ENCODE results near the gene ANGEL1. TPM values are rescaled to one million over a fixed set of nuclear protein-coding genes. Genes with fewer than 3 reads are reported as not detected.

Gene ANGEL1
- total and polyA plus RNA-seq, 2 donors (not counting 1 experiment from before 2014, with no cell fraction given): 6.6 to 8.4 TPM

DNA sequence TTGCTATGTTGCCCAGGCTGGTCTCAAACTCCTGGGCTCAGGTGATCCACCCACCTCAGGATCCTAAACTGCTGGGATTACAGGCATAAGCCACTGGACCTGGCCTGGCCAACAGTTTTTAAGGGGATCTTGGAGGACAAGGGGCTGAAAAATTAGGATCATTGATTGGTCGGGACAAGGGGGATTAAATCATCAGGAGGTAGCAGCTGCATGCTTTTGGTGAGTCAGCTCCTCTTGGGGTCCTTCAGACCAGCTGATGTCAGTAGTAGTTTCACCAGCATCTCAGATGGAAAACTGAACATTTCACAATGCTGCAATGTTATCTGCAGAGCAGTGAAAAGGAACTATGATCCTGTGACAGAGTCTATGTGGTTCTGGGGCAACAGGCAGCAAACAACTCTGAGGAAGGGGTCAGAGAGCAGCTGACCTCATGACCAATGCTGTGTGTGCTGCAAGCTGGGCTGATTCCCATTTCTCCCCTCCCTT, 19.9 kb upstream of the ANGEL1 start:
- no peak overlapping the region for H3K27ac ChIP-seq (ENCODE audit: insufficient read depth, low read length)
- no peaks in the 10 kb centered on the region for H3K4me1 ChIP-seq (ENCODE audit: control insufficient read depth, extremely low read depth, insufficient read depth, low read length)
- H3K9me3 ChIP-seq (ENCODE audit: control insufficient read depth, insufficient read depth, low read depth, low read length): no peaks in the 10 kb centered on the region
- no peak overlapping the region for H2AFZ ChIP-seq (ENCODE audit: low read length)
- no peaks in the 10 kb centered on the region for H4K20me1 ChIP-seq (ENCODE audit: control insufficient read depth, extremely low read depth, insufficient read depth, low read length)
- TF ChIP-seq CTCF (conservative IDR thresholded peaks at IDR 0.05 in 1 of 2, IDR thresholded peaks at IDR 0.05 in 1 of 2; ENCODE audit: low read depth in 1 of 2, low read length in 2 of 2): no peak
- TF ChIP-seq EZH2 (IDR thresholded peaks at IDR 0.05; ENCODE audit: low read length, missing control alignments): no peak
- H3K9ac ChIP-seq (ENCODE audit: insufficient read depth, low read length): no peak overlapping the region
- no peak overlapping the region for H3K4me2 ChIP-seq (ENCODE audit: extremely low read depth, insufficient read depth, low read length)
- no peaks in the 10 kb centered on the region for H3K36me3 ChIP-seq (ENCODE audit: control insufficient read depth, insufficient read depth, low read length)
- no peaks in the 10 kb centered on the region for H3K79me2 ChIP-seq (ENCODE audit: control insufficient read depth, insufficient read depth, low read length)
- no peak for DNase-seq (ENCODE audit: low read depth in 2 of 2)
- peaks cover 6% of the 10 kb centered on the region for H3K27me3 ChIP-seq (ENCODE audit: control insufficient read depth, insufficient read depth, low read length)
- H3K4me3 ChIP-seq (replicated peaks in 1 of 4; ENCODE audit: control extremely low read depth in 1 of 4, insufficient read depth in 1 of 4, low read depth in 3 of 4, low read length in 4 of 4): no peak overlapping the region

DNA sequence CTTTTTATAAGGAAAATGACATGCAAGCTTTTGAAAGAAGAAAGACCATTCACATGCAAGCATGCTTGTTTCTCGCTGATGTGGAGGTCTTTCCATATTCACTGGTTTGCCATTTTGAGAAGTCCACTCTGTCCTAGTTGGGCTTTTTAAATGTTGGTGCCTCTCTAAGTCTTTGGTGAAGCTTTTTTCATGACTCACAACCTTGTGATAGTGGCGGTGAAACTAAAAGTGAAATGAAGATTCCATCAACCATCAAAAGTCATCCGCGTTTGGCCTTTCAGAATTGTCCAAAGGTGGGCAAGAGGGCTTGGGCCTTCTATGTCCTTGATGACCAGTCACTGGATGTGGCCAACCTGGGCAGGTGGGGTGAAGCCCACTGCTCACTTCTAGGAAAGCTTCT, 17.9 kb upstream of the ANGEL1 start:
- TF ChIP-seq CTCF (conservative IDR thresholded peaks at IDR 0.05 in 1 of 2, IDR thresholded peaks at IDR 0.05 in 1 of 2; ENCODE audit: low read depth in 1 of 2, low read length in 2 of 2) (no peak), EZH2 (IDR thresholded peaks at IDR 0.05; ENCODE audit: low read length, missing control alignments) (no peak)
- Histone ChIP-seq H3K9me3 (ENCODE audit: control insufficient read depth, insufficient read depth, low read depth, low read length) (no peaks in the 10 kb centered on the region), H4K20me1 (ENCODE audit: control insufficient read depth, extremely low read depth, insufficient read depth, low read length) (no peaks in the 10 kb centered on the region), H3K9ac (ENCODE audit: insufficient read depth, low read length) (no peak overlapping the region), H3K4me2 (ENCODE audit: extremely low read depth, insufficient read depth, low read length) (no peak overlapping the region), H3K4me3 (replicated peaks in 1 of 4; ENCODE audit: control extremely low read depth in 1 of 4, insufficient read depth in 1 of 4, low read depth in 3 of 4, low read length in 4 of 4) (no peak overlapping the region), H3K4me1 (ENCODE audit: control insufficient read depth, extremely low read depth, insufficient read depth, low read length) (no peaks in the 10 kb centered on the region), H3K27ac (ENCODE audit: insufficient read depth, low read length) (no peak overlapping the region), H3K27me3 (ENCODE audit: control insufficient read depth, insufficient read depth, low read length) (peaks cover 11% of the 10 kb centered on the region), H3K79me2 (ENCODE audit: control insufficient read depth, insufficient read depth, low read length) (no peaks in the 10 kb centered on the region), H3K36me3 (ENCODE audit: control insufficient read depth, insufficient read depth, low read length) (no peaks in the 10 kb centered on the region), H2AFZ (ENCODE audit: low read length) (no peak overlapping the region)
- no peak for DNase-seq (ENCODE audit: low read depth in 2 of 2)

GRCh38 chr14:76829650-76830421, 17.2 kb upstream of the ANGEL1 start:
- no peak for DNase-seq (ENCODE audit: low read depth in 2 of 2)
- Histone ChIP-seq H2AFZ (ENCODE audit: low read length) (no peak overlapping the region), H3K27me3 (ENCODE audit: control insufficient read depth, insufficient read depth, low read length) (peaks cover 11% of the 10 kb centered on the region), H3K9ac (ENCODE audit: insufficient read depth, low read length) (no peak overlapping the region), H3K4me1 (ENCODE audit: control insufficient read depth, extremely low read depth, insufficient read depth, low read length) (no peaks in the 10 kb centered on the region), H3K27ac (ENCODE audit: insufficient read depth, low read length) (no peak overlapping the region), H3K36me3 (ENCODE audit: control insufficient read depth, insufficient read depth, low read length) (no peaks in the 10 kb centered on the region), H3K79me2 (ENCODE audit: control insufficient read depth, insufficient read depth, low read length) (no peaks in the 10 kb centered on the region), H3K9me3 (ENCODE audit: control insufficient read depth, insufficient read depth, low read depth, low read length) (no peaks in the 10 kb centered on the region), H4K20me1 (ENCODE audit: control insufficient read depth, extremely low read depth, insufficient read depth, low read length) (no peaks in the 10 kb centered on the region), H3K4me3 (replicated peaks in 1 of 4; ENCODE audit: control extremely low read depth in 1 of 4, insufficient read depth in 1 of 4, low read depth in 3 of 4, low read length in 4 of 4) (no peak overlapping the region), H3K4me2 (ENCODE audit: extremely low read depth, insufficient read depth, low read length) (no peak overlapping the region)
- TF ChIP-seq CTCF (conservative IDR thresholded peaks at IDR 0.05 in 1 of 2, IDR thresholded peaks at IDR 0.05 in 1 of 2; ENCODE audit: low read depth in 1 of 2, low read length in 2 of 2): no peak
- TF ChIP-seq EZH2 (IDR thresholded peaks at IDR 0.05; ENCODE audit: low read length, missing control alignments): no peak
